Tibial nerve (tissue), 3 donors: ENCODE measurements around the gene IKBKE.

Experiments used
- POLR2A ChIP-seq, 2 donors: fragments of 450-650 bp; IDR thresholded peaks; one replicate each; pipeline ENCODE4 v1.6.1; 2017; ENCODE audit warnings: antibody characterized with exemption in 2 of 2, mild to moderate bottlenecking in 2 of 2, moderate library complexity in 2 of 2
- TF ChIP-seq, protein P1 (sequence below), 5 experiments: fragments of 200-600 bp in 3 of 5; fragments of 450-650 bp in 2 of 5; sonication (generic) in 3 of 5; IDR thresholded peaks; one replicate each; pipeline ENCODE4 v1.5.1; 2016 to 2019; ENCODE audit warnings: antibody characterized with exemption in 5 of 5, mild to moderate bottlenecking in 3 of 5, moderate library complexity in 2 of 5

GRCh38 chr1:206537141-206537540, 66.9 kb downstream of the IKBKE start:
- TF ChIP-seq, protein P1, sequence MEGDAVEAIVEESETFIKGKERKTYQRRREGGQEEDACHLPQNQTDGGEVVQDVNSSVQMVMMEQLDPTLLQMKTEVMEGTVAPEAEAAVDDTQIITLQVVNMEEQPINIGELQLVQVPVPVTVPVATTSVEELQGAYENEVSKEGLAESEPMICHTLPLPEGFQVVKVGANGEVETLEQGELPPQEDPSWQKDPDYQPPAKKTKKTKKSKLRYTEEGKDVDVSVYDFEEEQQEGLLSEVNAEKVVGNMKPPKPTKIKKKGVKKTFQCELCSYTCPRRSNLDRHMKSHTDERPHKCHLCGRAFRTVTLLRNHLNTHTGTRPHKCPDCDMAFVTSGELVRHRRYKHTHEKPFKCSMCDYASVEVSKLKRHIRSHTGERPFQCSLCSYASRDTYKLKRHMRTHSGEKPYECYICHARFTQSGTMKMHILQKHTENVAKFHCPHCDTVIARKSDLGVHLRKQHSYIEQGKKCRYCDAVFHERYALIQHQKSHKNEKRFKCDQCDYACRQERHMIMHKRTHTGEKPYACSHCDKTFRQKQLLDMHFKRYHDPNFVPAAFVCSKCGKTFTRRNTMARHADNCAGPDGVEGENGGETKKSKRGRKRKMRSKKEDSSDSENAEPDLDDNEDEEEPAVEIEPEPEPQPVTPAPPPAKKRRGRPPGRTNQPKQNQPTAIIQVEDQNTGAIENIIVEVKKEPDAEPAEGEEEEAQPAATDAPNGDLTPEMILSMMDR (IDR thresholded peaks at IDR 0.05): no peak
- TF ChIP-seq POLR2A (IDR thresholded peaks at IDR 0.05): no peak
